Parathyroid adenoma (tissue), 2 donors: ENCODE measurements around the gene UTY.
"Not testable (repeated sequence)": the region's sequence is repeated elsewhere in the genome, so short reads cannot be mapped to it uniquely, and the experiment has no call there.

Experiments
- H2AFZ ChIP-seq: fragments of 300-600 bp; sonication (generic); one replicate; pipeline ENCODE4 v1.7.0; 2017; ENCODE audit warnings: antibody characterized with exemption, mild to moderate bottlenecking
- H3K27ac ChIP-seq: fragments of 300-600 bp; sonication (generic); one replicate; pipeline ENCODE4 v1.7.0; 2017
- H3K27me3 ChIP-seq: fragments of 300-600 bp; sonication (generic); one replicate; pipeline ENCODE4 v1.7.0; 2017; ENCODE audit warnings: low read length; ENCODE audit not compliant: control insufficient read depth, insufficient read depth
- H3K36me3 ChIP-seq: fragments of 300-600 bp; sonication (generic); one replicate; pipeline ENCODE4 v1.7.0; 2017; ENCODE audit warnings: low read length; ENCODE audit not compliant: control insufficient read depth, insufficient read depth
- H3K4me1 ChIP-seq: fragments of 300-600 bp; sonication (generic); one replicate; pipeline ENCODE4 v1.7.0; 2017; ENCODE audit warnings: control low read depth
- H3K4me2 ChIP-seq: fragments of 300-600 bp; sonication (generic); one replicate; pipeline ENCODE4 v1.7.0; 2017; ENCODE audit warnings: low read length
- H3K4me3 ChIP-seq: fragments of 300-600 bp; sonication (generic); one replicate; pipeline ENCODE4 v1.7.0; 2017; ENCODE audit warnings: low read depth, low read length
- H3K79me2 ChIP-seq: fragments of 300-600 bp; sonication (generic); one replicate; pipeline ENCODE4 v1.7.0; 2017; ENCODE audit warnings: control low read depth
- H3K9ac ChIP-seq: fragments of 300-600 bp; sonication (generic); one replicate; pipeline ENCODE4 v1.7.0; 2017; ENCODE audit warnings: mild to moderate bottlenecking
- H3K9me3 ChIP-seq: fragments of 300-600 bp; sonication (generic); one replicate; pipeline ENCODE4 v1.7.0; 2017; ENCODE audit warnings: low read length; ENCODE audit not compliant: control insufficient read depth
- CTCF ChIP-seq: fragments of 300-600 bp; sonication (generic); IDR thresholded peaks from one replicate; pipeline ENCODE4 v1.7.0; 2017; ENCODE audit warnings: antibody characterized with exemption, mild to moderate bottlenecking
- donor health status: primary hyperparathyroidism.

The UTY gene

GRCh38 chrY:13279561-13279960 is 200.3 kb downstream of the UTY start:
- Histone ChIP-seq H3K9me3 (no peaks in the 10 kb centered on the region), H3K4me1 (no peaks in the 10 kb centered on the region), H3K4me3 (no peak overlapping the region), H2AFZ (no peak overlapping the region), H3K36me3 (no peaks in the 10 kb centered on the region), H3K79me2 (no peaks in the 10 kb centered on the region), H3K27ac (no peak overlapping the region), H3K9ac (no peak overlapping the region), H3K27me3 (no peaks in the 10 kb centered on the region), H3K4me2 (no peak overlapping the region)
- TF ChIP-seq CTCF, result no peak

- Histone ChIP-seq H3K4me3 (no peak overlapping the region), H3K27me3 (no peaks in the 10 kb centered on the region), H3K27ac (no peak overlapping the region), H3K9me3 (no peaks in the 10 kb centered on the region), H3K4me2 (no peak overlapping the region), H3K79me2 (no peaks in the 10 kb centered on the region), H3K4me1 (no peaks in the 10 kb centered on the region), H3K36me3 (no peaks in the 10 kb centered on the region), H2AFZ (no peak overlapping the region), H3K9ac (no peak overlapping the region)
- no peak for TF ChIP-seq CTCF
These were observed 208.1 kb downstream of the UTY start for GRCh38 chrY:13271706-13272105.

GRCh38 chrY:13253941-13254440 is 225.8 kb downstream of the UTY start:
- H3K9me3 ChIP-seq, H3K79me2 ChIP-seq, H3K27ac ChIP-seq, H2AFZ ChIP-seq, H3K4me3 ChIP-seq, H3K9ac ChIP-seq, H3K4me1 ChIP-seq, H3K36me3 ChIP-seq, H3K4me2 ChIP-seq, H3K27me3 ChIP-seq: not testable (repeated sequence)

- Histone ChIP-seq H3K4me1 (no peaks in the 10 kb centered on the region), H3K36me3 (no peaks in the 10 kb centered on the region)
These were observed 229.4 kb downstream of the UTY start for GRCh38 chrY:13250421-13250820.

DNA sequence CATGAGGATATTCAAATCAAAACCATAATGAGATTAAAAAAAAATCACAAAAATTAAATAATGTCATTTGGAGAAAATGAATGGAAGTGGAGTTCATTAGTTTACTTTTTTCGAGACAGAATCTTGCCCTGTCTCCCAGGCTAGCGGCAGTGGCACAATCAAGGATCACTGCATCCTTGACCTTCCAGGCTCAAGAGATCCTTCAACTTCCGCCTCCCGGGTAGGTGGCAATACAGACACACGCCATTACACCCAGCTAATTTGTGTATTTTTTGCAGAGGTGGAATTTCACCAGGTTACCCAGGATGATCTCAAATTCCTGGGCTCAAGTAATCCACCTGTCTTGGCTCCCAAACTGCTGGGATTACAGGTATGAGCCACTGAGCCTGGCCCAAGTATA is 236.1 kb downstream of the UTY start:
- no peaks in the 10 kb centered on the region for H3K27me3 ChIP-seq
- no peaks in the 10 kb centered on the region for H3K9me3 ChIP-seq

More at GRCh38 chrY:13250421-13250820, 229.4 kb downstream of the UTY start:
- Histone ChIP-seq H3K79me2 (no peaks in the 10 kb centered on the region), H3K27me3 (no peaks in the 10 kb centered on the region), H3K9me3 (no peaks in the 10 kb centered on the region), H3K4me3 (no peak overlapping the region), H3K4me2 (no peak overlapping the region), H3K9ac (no peak overlapping the region), H3K27ac (no peak overlapping the region), H2AFZ (no peak overlapping the region)
- TF ChIP-seq CTCF, result no peak

More for the DNA sequence above, 236.1 kb downstream of the UTY start:
- Histone ChIP-seq H2AFZ (no peak overlapping the region), H3K36me3 (no peaks in the 10 kb centered on the region), H3K27ac (no peak overlapping the region), H3K4me2 (no peak overlapping the region), H3K79me2 (no peaks in the 10 kb centered on the region), H3K4me1 (no peaks in the 10 kb centered on the region), H3K4me3 (no peak overlapping the region), H3K9ac (no peak overlapping the region)
- TF ChIP-seq CTCF, result no peak
